Neural cell (in vitro differentiated cells): Measurements from ENCODE around the gene APOB. TPM values are rescaled to one million over a fixed set of nuclear protein-coding genes. Genes with fewer than 3 reads are reported as not detected.

Source experiments
- H2AFZ ChIP-seq: fragments of 200-600, 300-800 bp; sonication (generic), shearing (Covaris generic); 2 replicates; pipeline ENCODE4 v1.6.0; 2014; ENCODE audit warnings: low read depth, mild to moderate bottlenecking, antibody characterized with exemption, low read length, moderate library complexity
- H3F3A ChIP-seq: fragments of 200-600 bp; shearing (Covaris generic); 2 replicates; pipeline ENCODE4 v1.6.1; 2016; ENCODE audit warnings: mild to moderate bottlenecking, moderate library complexity, mixed read lengths, antibody characterized with exemption, low read length; ENCODE audit not compliant: insufficient read depth, poor library complexity, severe bottlenecking
- H3K27ac ChIP-seq: fragments of 200-600, 300-800 bp; sonication (generic), shearing (Covaris generic); 2 replicates; pipeline ENCODE4 v1.5.1; 2014; ENCODE audit warnings: mild to moderate bottlenecking, low read length, moderate library complexity
- H3K27me3 ChIP-seq: fragments of 300-800, 200-600 bp; sonication (generic), shearing (Covaris generic); 2 replicates; pipeline ENCODE4 v1.6.0; 2014; ENCODE audit warnings: mild to moderate bottlenecking, low read depth, low read length, moderate library complexity; ENCODE audit not compliant: insufficient read depth
- H3K36me3 ChIP-seq: fragments of 300-800, 200-600 bp; sonication (generic), shearing (Covaris generic); 2 replicates; pipeline ENCODE4 v1.5.1; 2014; ENCODE audit warnings: mild to moderate bottlenecking, antibody characterized with exemption, low read length, moderate library complexity; ENCODE audit not compliant: insufficient read depth
- H3K4me2 ChIP-seq: fragments of 300-800, 200-600 bp; sonication (generic), shearing (Covaris generic); 2 replicates; pipeline ENCODE4 v1.6.0; 2014; ENCODE audit warnings: mild to moderate bottlenecking, low read length
- H3K4me3 ChIP-seq: fragments of 300-800, 200-600 bp; sonication (generic), shearing (Covaris generic); 2 replicates; pipeline ENCODE4 v1.5.1; 2014; ENCODE audit warnings: mild to moderate bottlenecking, low read length, moderate library complexity
- H3K79me2 ChIP-seq: fragments of 200-600 bp; shearing (Covaris generic); replicated peaks from 2 replicates; pipeline ENCODE4 v1.6.0; 2014; ENCODE audit warnings: mild to moderate bottlenecking, low read length, moderate library complexity; ENCODE audit not compliant: insufficient read depth
- H3K9ac ChIP-seq: fragments of 300-800, 200-600 bp; sonication (generic), shearing (Covaris generic); 2 replicates; pipeline ENCODE4 v1.6.1; 2016; ENCODE audit warnings: mild to moderate bottlenecking, low read length, mixed read lengths
- H3K9me2 ChIP-seq: fragments of 200-600 bp; shearing (Covaris generic); 2 replicates; pipeline ENCODE4 v1.6.1; 2016; ENCODE audit warnings: mild to moderate bottlenecking, low read length, mixed read lengths; ENCODE audit not compliant: insufficient read depth
- H3K9me3 ChIP-seq: fragments of 200-600, 300-800 bp; sonication (generic), shearing (Covaris generic); 2 replicates; pipeline ENCODE4 v1.6.1; 2016; ENCODE audit warnings: mild to moderate bottlenecking, mixed run types, low read length, moderate library complexity, mixed read lengths
- H4K20me1 ChIP-seq: fragments of 200-600 bp; shearing (Covaris generic); 2 replicates; pipeline ENCODE4 v1.6.1; 2016; ENCODE audit warnings: mild to moderate bottlenecking, mixed run types; ENCODE audit not compliant: insufficient read depth
- EP300 ChIP-seq: fragments of 450-650 bp; conservative IDR thresholded peaks from 2 replicates; pipeline ENCODE4 v1.6.1; 2014; ENCODE audit warnings: antibody characterized with exemption, mild to moderate bottlenecking, moderate library complexity; ENCODE audit not compliant: poor library complexity, severe bottlenecking
- EZH2 ChIP-seq: fragments of 200-600, 300-800 bp; shearing (Covaris generic), sonication (generic); IDR thresholded peaks from 2 replicates; pipeline ENCODE4 v1.6.1; 2014; ENCODE audit warnings: antibody characterized with exemption, low read length, borderline replicate concordance, mild to moderate bottlenecking; ENCODE audit not compliant: insufficient read depth, poor library complexity, severe bottlenecking
- MXI1 ChIP-seq: fragments of 450-650 bp; conservative IDR thresholded peaks from 2 replicates; pipeline ENCODE4 v1.6.1; 2014; ENCODE audit warnings: antibody characterized with exemption, mild to moderate bottlenecking; ENCODE audit not compliant: poor library complexity, severe bottlenecking
- POLR2AphosphoS5 ChIP-seq: IDR thresholded peaks from 2 replicates; pipeline ENCODE4 v1.6.1; 2012
- SMC3 ChIP-seq: fragments of 450-650 bp; conservative IDR thresholded peaks from 2 replicates; pipeline ENCODE4 v1.6.1; 2014; ENCODE audit warnings: antibody characterized with exemption, mild to moderate bottlenecking, moderate library complexity; ENCODE audit not compliant: poor library complexity
- TAF1 ChIP-seq: IDR thresholded peaks from 2 replicates; pipeline ENCODE4 v1.6.1; 2012; ENCODE audit warnings: low read depth
- polyA plus RNA-seq: library from polyadenylated mRNA; depleted of rRNA; stranded (reverse); fragments of >200 nt; gene quantifications from 2 replicates; pipeline ENCODE4 v1.2.3, GENCODE V29; 2014
- TF ChIP-seq, protein P1 (sequence below): fragments of 450-650 bp; IDR thresholded peaks from 2 replicates; pipeline ENCODE4 v1.5.1; 2014; ENCODE audit warnings: antibody characterized with exemption, mild to moderate bottlenecking, moderate library complexity; ENCODE audit not compliant: poor library complexity, severe bottlenecking
- TF ChIP-seq, protein P2 (sequence below): IDR thresholded peaks from 2 replicates; pipeline ENCODE4 v1.6.1; 2012; ENCODE audit warnings: borderline replicate concordance

Gene APOB
- polyA plus RNA-seq, 1 donor from 2014 or later: not detected

DNA sequence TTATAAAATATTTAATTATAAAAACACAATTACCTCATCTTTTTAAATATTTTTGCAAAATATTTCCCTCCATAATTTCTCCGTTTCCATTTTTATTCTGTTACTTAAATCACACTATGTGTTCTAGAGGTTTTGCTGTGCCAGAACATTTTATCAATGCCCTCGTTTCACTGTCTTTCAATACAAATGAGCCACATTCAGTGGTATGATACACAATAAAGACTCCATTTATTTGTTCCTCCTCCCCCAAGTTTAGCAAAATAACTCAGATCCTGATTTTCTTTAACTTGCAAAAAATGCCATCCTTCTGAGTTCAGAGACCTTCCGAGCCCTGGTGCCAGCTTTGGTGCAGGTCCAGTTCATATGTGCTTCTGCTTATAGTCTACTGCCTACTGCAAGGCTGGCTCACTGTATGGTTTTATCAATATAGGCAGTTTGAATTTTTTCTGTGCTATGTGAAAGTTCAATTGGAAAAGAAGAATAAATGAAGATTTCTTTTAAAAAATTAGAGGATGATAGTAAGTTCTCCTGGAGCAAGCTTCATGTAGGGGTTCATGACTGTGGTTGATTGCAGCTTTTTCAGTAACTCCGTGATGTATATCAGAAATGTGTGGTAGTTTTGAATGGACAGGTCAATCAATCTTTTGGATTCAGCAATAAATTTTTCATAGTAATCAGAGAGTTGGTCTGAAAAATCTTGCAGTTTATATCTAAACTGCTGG is 42.5 kb downstream of the APOB start:
- Histone ChIP-seq H3K27ac (no peak overlapping the region), H3K4me3 (no peak overlapping the region), H3K9ac (no peak overlapping the region), H3K9me2 (no peaks in the 10 kb centered on the region), H3K27me3 (peaks cover 27% of the 10 kb centered on the region), H3K36me3 (no peaks in the 10 kb centered on the region), H3K4me2 (no peak overlapping the region), H3K9me3 (no peaks in the 10 kb centered on the region), H3F3A (no peaks in the 10 kb centered on the region), H3K79me2 (no peaks in the 10 kb centered on the region), H2AFZ (no peak overlapping the region), H4K20me1 (no peaks in the 10 kb centered on the region)
- TF ChIP-seq MXI1: no peak
- TF ChIP-seq, protein P1, sequence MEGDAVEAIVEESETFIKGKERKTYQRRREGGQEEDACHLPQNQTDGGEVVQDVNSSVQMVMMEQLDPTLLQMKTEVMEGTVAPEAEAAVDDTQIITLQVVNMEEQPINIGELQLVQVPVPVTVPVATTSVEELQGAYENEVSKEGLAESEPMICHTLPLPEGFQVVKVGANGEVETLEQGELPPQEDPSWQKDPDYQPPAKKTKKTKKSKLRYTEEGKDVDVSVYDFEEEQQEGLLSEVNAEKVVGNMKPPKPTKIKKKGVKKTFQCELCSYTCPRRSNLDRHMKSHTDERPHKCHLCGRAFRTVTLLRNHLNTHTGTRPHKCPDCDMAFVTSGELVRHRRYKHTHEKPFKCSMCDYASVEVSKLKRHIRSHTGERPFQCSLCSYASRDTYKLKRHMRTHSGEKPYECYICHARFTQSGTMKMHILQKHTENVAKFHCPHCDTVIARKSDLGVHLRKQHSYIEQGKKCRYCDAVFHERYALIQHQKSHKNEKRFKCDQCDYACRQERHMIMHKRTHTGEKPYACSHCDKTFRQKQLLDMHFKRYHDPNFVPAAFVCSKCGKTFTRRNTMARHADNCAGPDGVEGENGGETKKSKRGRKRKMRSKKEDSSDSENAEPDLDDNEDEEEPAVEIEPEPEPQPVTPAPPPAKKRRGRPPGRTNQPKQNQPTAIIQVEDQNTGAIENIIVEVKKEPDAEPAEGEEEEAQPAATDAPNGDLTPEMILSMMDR: no peak
- no peak for TF ChIP-seq EZH2
- TF ChIP-seq, protein P2, sequence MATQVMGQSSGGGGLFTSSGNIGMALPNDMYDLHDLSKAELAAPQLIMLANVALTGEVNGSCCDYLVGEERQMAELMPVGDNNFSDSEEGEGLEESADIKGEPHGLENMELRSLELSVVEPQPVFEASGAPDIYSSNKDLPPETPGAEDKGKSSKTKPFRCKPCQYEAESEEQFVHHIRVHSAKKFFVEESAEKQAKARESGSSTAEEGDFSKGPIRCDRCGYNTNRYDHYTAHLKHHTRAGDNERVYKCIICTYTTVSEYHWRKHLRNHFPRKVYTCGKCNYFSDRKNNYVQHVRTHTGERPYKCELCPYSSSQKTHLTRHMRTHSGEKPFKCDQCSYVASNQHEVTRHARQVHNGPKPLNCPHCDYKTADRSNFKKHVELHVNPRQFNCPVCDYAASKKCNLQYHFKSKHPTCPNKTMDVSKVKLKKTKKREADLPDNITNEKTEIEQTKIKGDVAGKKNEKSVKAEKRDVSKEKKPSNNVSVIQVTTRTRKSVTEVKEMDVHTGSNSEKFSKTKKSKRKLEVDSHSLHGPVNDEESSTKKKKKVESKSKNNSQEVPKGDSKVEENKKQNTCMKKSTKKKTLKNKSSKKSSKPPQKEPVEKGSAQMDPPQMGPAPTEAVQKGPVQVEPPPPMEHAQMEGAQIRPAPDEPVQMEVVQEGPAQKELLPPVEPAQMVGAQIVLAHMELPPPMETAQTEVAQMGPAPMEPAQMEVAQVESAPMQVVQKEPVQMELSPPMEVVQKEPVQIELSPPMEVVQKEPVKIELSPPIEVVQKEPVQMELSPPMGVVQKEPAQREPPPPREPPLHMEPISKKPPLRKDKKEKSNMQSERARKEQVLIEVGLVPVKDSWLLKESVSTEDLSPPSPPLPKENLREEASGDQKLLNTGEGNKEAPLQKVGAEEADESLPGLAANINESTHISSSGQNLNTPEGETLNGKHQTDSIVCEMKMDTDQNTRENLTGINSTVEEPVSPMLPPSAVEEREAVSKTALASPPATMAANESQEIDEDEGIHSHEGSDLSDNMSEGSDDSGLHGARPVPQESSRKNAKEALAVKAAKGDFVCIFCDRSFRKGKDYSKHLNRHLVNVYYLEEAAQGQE: no peak

DNA sequence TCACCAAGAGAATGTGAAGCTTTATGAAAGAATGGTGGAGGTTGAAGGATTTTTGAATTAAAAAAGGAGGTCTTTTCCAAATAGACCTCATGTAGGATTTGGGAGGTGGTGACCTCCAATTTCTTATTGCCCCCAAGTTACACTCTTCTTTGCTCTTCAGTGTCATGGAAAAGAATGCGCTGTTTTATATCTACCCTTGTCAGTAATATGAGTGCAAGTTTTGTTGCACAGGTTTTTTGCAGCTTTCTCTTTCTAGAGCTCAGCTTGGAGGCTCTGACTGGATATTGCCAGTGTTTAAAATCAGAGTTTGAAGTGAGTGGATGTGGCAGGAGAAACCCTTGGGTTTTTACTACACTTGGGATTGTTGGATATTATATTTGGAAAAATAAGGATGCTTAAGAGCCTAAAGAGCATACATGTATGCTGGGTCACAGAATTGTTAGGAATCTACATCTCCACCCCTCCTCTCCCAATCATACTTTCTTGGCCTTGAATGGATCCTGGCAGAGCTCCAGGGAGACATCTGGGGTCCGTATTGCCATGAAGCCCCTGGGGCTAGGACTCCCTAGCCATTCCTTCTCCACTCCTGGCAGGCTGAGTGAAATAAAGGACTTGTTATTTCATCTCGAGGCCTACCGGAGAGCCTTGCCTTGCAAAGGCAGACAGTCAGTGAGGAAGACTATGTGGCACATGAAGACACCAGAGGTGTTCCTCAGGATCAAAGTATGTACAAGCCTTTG is 43.8 kb downstream of the APOB start:
- H3K27ac ChIP-seq: no peak overlapping the region

More for the DNA sequence above, 43.8 kb downstream of the APOB start:
- H3K4me3 ChIP-seq: no peak overlapping the region
- H3K9ac ChIP-seq: no peak overlapping the region
- H3K27me3 ChIP-seq: peaks cover 32% of the 10 kb centered on the region
- H3K36me3 ChIP-seq: no peaks in the 10 kb centered on the region
- no peaks in the 10 kb centered on the region for H4K20me1 ChIP-seq
- no peaks in the 10 kb centered on the region for H3K79me2 ChIP-seq
- H3K9me2 ChIP-seq: no peaks in the 10 kb centered on the region
- H3K9me3 ChIP-seq: no peaks in the 10 kb centered on the region
- H2AFZ ChIP-seq: no peak overlapping the region
- no peak overlapping the region for H3K4me2 ChIP-seq
- TF ChIP-seq, protein P1: no peak
- no peak for TF ChIP-seq TAF1
- no peak for TF ChIP-seq EP300
- TF ChIP-seq MXI1: no peak
- no peak for TF ChIP-seq POLR2AphosphoS5
- TF ChIP-seq SMC3: no peak
- TF ChIP-seq EZH2: no peak
- TF ChIP-seq, protein P2: no peak
- no peaks in the 10 kb centered on the region for H3F3A ChIP-seq
